GM12865 (cell line): Measurements from ENCODE around the gene OST4.
A peak's percentile ranks its signal among the peaks of the same experiment; 100 is the strongest.

ENCODE experiments used
- DNase-seq: peaks from one replicate; pipeline ENCODE4 v3.0.0; 2010; ENCODE audit warnings: low read depth
- H3K4me3 ChIP-seq: 2 replicates; pipeline ENCODE4 v1.5.1; 2011; ENCODE audit warnings: mild to moderate bottlenecking, low read depth, low read length, control low read depth
- TF ChIP-seq, protein P1 (sequence below): IDR thresholded peaks from 2 replicates; pipeline ENCODE4 v1.5.1; 2011; ENCODE audit warnings: low read length, control low read depth, low read depth, inconsistent platforms; ENCODE audit not compliant: insufficient read depth; ENCODE audit errors: missing control alignments

The OST4 gene

DNA sequence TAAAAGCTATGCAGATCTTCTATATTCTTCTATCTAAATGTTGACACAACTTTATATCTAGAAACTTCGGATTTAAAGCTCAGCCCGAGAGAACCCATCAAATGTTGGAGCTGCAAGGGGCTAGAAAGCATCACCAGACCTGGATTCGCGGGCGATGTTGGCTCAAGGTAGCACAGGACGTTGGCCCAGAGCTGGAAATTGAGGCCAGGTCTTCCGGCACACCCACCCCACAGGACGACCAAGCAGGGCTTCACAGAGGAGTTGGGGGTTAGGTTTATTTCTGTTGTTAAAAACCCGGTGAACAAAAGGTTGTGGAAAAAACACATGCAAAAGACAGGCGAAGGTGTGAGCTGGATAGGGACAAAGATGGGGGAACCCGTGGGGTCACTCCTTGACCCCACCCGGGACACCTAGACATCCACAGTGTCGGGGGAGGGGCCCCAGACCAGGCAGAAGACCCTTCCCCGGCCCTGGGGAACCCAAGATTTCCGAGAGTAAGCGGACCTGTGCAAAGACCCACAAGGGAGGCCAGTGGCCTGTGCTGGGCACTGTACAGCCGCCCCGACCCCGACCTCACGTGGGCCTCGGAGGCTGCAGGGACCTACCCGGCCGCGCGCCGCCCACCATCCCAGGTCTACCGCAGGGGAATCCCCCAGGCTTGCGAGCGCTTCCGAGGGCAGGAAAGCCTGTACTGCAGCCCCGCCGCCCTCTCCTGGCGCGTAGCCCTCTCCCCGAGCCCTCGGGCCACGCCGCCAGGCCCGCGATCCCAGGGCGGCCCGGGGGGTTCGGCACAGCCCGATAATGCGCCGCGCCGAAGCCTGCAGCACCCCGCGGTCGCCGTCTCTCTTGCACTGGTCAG is 21.8 kb downstream of the OST4 start:
- peak; percentile 81 for DNase-seq
- TF ChIP-seq, protein P1, sequence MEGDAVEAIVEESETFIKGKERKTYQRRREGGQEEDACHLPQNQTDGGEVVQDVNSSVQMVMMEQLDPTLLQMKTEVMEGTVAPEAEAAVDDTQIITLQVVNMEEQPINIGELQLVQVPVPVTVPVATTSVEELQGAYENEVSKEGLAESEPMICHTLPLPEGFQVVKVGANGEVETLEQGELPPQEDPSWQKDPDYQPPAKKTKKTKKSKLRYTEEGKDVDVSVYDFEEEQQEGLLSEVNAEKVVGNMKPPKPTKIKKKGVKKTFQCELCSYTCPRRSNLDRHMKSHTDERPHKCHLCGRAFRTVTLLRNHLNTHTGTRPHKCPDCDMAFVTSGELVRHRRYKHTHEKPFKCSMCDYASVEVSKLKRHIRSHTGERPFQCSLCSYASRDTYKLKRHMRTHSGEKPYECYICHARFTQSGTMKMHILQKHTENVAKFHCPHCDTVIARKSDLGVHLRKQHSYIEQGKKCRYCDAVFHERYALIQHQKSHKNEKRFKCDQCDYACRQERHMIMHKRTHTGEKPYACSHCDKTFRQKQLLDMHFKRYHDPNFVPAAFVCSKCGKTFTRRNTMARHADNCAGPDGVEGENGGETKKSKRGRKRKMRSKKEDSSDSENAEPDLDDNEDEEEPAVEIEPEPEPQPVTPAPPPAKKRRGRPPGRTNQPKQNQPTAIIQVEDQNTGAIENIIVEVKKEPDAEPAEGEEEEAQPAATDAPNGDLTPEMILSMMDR = no peak
- peak overlapping the region; percentile 76 for H3K4me3 ChIP-seq

DNA sequence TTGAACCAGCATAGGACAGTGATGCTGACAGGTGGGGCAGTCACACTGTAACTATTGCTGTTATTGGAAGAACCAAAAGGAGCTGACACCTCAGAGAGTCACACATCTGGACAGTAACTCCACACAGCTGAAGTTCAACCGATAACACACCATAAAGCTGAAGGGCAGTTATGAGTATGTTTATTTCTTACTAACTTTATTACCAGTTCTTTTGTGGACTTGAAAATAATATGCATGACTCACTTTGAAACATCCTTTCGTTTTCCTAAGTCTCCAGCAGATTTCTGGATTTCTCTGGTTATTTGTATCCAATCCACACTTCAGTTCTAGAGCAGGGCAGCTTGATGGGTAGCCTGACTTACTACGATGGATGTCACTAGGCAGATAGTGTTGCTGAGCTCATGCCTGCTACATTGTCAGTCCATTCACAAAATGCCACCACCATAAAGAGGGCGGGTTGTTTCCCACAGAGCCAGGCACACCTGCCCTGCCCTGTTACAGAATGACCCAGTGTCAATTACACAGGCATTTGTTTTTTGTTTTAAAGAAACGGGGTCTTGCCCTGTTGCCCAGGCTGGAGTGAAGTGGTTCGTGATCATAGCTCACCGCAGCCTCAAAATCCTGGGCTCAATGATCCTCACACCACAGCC is 28.3 kb downstream of the OST4 start:
- DNase-seq = no peak
- TF ChIP-seq, protein P1 = no peak
- no peak overlapping the region for H3K4me3 ChIP-seq

DNA sequence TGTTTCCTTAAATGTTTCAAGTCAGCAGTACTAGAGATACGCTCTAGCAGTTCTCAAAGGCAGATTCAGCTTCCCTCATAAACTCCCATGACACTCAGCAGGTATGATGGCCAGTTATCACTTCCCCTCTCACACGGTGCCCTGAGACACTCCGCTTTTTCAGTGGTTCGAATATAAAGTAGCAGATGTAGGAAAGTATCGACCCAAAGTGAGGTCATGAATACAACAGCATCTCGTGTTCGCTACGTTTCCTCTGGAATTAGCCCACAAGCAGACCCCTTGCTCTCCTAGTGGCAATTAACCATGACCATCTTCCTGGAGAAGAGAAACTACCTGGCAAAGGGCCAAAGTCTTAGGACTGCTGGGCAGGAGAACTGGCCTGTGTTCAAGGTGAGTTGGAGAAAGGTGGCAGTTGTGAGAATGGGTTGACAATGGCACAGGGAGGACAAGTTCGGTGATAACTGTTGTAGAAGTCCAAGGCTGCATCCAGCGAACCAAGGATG is 29.2 kb downstream of the OST4 start:
- DNase-seq = peak; percentile 64
- no peak overlapping the region for H3K4me3 ChIP-seq
- TF ChIP-seq, protein P1 = no peak

DNA sequence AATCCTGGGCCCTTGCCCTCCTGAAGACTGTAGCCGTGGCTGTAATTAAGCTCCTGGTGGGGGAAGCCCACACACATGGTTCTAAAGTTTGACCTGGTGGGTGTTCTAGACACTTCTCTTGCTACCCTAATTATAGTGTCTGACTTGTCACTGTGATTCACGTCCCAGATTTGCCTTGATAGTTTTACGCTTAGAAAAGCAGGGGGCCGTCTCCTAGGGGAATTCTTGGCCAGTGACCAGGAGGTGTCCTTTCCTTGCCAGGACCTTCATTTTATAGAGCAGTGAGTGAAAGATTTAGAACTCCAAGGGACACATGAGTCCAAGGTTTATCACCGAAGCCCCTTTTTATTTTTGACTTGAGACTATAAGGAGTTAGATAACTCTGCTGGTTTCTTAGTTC is 29.7 kb downstream of the OST4 start:
- H3K4me3 ChIP-seq = no peak overlapping the region
- no peak for DNase-seq
- TF ChIP-seq, protein P1 = no peak

DNA sequence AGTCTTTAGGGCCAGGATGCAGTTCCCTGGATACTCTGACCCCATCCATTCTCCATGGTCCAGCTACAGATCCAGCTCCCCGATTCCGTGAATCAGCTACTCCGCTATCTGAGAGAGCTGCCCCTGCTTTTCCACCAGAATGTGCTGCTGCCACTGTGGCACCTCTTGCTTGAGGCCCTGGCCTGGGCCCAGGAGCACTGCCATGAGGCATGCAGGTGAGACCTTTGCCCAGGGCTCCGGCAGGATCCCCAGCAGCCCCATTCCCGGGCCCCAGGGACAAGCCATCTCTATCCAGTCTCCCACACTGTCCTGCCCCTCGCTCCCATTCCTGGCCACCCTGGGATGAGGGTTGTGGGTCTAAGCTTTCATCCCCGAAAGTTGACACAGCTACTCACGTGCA is 31.2 kb downstream of the OST4 start:
- TF ChIP-seq, protein P1 = no peak
- H3K4me3 ChIP-seq = no peak overlapping the region
- no peak for DNase-seq

DNA sequence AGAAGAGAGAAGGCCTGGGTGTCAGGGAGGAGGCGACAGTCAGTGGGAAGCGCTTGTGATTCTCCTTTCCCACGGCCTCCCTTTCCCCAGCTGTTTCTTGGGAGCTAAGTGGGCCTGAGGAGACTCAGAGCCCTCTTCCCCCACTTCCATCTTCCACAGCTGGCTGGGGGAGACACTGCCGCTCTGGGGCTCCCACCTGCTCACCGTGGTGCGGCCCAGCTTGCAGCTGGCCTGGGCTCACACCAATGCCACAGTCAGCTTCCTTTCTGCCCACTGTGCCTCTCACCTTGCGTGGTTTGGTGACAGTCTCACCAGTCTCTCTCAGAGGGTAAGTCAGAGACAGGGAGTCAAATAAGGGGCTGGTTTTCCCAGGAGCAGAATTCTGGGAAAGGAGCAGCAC is 31.6 kb downstream of the OST4 start:
- DNase-seq = no peak
- H3K4me3 ChIP-seq = no peak overlapping the region
- TF ChIP-seq, protein P1 = no peak
